A172 (cell line): Measurements from ENCODE around the gene BBX. TPM values are rescaled to one million over a fixed set of nuclear protein-coding genes. Genes with fewer than 3 reads are reported as not detected.

Experiments
- DNase-seq: peaks from one replicate; pipeline ENCODE4 v3.0.0-alpha.2; 2015; ENCODE audit warnings: low spot score
- total RNA-seq: library from RNA; depleted of rRNA; stranded (reverse); fragments of >200 nt; shearing (Covaris generic); gene quantifications from 2 replicates; pipeline ENCODE4 v1.2.3, GENCODE V29; 2014

BBX gene
- total RNA-seq, 1 experiment from 2014 or later: 63.2 TPM

DNA sequence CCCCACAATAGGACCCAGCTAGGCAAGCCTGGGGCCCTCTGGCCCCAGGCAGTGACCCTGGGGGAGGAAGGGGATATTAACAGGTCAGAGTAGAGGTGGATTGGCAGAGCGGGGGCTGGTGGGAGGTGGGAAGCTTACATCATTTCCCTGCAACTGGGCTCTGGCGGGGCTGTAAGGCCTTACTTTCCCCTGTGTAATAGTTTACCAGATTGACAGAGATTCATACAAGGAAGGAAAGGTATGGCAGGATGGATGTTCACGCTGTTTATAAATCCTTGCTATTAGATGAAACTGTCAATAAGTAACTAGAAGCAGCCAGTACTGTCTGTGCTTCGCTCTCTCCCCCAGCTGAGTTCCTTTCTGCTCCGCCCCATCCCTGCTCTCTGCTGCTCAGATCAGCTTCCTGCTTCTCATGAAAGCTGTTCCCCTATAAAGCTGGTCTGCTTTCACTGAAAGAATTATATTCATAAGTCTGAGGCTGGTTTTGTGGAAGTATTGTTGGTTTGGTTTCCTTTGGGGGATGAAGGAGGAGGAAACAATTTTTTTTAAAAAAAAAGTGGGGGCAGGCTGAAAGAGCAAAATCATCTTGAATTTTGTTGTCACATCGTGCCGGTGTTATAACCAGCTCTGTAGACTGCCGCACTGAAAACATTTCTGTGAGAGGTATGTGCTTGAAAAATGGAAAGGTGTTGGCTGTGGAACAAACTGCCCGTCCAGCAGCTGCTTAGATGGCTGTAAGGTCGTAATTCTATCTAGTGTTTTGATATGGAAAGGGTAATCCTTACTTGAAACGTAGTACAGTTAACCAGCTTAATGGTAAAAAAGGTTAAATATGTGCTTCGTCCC, 76.4 kb downstream of the BBX start:
- DNase-seq: peak; percentile 43

DNA sequence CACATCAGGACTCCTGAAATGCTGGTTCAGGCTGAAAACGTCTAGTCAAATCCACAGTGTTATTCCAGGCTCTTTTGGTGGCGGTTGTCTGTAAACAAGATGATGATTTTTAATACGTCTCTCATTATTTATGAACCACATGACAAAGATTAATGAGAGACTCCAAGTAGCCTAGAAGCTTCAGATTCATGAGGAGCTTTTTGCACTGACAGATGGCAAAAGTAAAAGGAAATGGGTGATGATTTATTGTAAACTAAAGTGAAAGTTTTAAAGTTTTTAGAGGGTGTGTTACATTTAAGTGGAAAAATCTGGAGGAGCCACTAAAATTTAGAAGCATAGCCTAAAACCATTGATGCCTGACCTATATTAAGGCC, 77.0 kb downstream of the BBX start:
- peak; percentile 3 for DNase-seq

DNA sequence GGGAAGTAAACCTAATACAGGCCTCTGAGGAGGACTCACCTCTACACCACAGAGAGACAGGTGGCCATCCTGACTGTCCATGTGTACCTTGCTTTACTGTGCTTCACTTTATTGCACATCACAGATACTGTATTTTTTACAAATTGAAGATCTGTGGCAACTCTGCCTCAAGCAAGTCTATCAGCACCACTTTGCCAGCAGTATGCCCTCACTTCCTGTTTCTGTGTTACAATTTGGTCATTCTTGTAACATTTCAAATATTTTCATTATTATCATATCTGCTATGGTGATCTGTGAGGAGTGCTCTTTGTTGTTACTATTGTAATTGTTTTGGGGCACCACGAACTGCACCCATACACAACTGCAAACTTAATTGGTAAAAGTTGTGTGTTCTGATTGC, 78.0 kb downstream of the BBX start:
- no peak for DNase-seq

DNA sequence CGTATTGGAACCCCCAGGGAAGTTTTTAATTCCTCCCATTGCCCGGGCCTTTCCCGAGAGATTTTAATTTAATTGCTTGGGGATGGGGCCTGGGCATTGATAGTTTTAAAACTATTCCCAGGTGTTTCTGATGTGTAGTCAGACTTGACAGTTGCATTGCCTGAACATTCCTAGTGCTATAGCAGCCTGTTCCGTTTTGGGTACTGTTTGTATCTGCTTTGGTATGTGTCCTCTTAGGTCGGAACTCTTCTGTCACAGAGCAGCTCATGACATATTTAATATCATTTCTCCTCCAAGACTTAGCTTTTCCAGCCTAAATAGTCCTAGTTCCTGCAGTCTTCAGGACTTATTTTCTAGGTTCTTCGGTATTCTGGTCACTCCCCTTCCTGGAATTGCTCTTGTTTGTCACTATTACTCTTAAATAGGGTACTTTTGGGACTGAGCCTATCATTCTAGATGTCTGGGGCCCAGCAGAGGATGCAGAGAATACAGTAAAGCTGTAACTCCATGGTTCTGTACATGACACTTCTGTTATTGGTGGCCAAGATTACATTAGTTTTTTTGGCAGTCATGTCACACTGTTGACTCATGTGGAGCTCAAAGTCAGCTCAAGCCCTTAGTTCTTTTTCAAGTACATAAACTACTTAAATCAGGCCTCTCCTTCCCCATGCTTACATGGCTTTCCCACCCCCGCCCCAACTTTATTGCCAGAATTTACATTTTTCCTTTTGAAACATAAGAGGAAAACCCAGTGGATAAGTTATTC, 81.5 kb downstream of the BBX start:
- DNase-seq: no peak

DNA sequence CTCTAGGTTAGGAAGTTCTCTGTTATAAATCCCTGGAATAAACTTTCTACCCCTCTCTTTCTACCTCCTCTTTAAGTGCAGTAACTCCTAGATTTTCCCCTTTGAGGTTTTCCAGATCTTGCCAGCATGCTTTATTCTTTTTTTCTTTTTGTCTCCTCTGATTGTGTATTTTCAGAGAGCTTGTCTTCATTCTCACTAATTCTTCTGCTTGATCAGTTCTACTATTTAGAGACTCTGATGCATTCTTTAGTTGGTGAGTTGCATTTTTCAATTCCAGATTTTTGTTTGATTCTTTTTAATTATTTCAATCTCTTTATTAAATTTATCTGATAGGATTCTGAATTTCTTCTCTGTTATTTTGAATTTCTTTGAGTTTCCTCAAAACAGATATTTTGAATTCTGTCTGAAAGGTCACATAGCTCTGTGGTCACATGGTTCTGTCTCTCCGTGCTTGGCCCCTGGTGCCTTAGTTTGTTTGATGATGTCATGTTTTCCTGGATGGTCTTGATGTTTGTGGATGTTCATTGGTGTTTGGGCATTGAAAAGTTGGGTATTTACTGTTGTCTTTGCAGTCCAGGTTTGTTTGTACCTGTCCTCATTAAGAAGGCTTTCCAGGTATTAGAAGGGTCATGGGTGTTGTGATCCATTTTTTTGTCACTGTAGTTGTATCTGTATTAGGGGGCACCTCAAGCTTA, 89.2 kb downstream of the BBX start:
- no peak for DNase-seq

DNA sequence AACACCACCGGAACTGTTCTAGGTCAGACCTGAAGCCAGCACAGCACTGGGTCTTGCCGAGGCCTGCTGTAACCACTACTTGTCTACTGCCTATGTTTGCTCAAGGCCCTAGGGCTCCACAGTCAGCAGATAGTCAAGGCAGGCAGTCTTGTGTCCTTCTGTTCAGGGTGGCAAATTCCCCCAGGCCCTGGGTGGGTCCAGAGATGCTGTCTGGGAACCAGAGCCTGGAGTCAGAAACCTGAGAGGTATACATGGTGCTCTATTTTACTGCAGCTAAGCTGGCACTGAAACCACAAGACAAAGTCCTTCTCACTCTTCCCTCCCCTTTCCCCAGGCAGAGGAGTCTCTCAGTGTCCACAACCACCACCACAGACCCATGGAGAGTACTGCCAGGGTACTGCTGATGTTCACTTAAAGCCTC, 89.9 kb downstream of the BBX start:
- no peak for DNase-seq

DNA sequence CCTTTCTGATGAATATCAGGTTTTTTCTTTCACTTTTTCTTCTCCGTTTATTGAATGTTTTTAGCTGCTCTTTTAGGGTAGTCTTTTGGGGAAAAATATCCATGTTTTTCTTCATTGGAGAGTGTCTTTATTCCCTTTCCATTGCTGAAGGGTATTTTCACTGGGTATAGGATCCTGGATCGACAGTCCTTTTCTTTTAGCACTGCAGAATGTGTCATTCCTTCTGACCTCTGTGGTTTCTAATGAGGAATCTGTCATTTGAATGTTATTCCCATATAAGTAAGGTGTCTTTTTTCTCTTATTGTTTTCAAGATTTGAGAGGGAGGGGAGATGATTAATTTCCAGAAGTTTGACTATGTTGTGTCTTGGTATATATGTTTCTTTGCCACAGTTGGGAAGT, 96.8 kb downstream of the BBX start:
- DNase-seq: peak; percentile 22

DNA sequence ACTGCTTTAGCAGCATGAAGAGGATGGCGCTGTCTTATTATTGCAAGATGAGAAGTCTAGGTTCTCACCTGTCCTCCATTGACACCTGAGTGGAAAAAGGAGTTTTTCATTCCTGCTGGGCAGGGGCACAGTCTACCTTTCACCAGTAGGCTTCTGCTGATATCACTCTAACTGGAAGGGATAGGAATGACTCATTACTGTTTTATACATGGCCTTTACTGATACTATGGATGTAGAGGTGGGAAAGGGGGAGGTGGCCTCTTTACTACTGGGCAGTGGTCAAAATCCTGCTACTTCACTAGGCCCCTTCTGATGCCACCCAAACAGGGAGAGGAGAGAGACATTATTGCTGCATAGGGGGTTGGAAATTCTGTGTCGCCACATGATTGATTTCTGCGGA, 97.8 kb downstream of the BBX start:
- DNase-seq: no peak

DNA sequence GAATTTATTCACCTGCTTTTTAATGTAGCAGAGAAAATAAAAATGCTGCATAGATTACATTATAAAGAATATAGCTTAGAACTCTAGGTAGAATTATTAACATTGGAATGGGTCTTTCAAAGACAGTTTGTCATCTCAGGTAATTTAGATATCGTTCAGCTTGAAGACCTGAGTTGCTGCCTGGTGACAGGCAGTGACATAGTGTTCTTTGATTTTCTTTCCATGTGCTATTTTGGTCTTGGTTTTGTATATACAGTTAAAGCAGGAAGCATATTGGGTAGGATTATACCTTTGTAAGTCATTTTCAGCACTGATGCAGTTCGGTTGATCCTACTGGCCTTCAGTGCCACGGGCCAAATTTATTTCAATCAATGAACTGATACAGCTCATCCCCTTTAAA, 98.7 kb downstream of the BBX start:
- no peak for DNase-seq

DNA sequence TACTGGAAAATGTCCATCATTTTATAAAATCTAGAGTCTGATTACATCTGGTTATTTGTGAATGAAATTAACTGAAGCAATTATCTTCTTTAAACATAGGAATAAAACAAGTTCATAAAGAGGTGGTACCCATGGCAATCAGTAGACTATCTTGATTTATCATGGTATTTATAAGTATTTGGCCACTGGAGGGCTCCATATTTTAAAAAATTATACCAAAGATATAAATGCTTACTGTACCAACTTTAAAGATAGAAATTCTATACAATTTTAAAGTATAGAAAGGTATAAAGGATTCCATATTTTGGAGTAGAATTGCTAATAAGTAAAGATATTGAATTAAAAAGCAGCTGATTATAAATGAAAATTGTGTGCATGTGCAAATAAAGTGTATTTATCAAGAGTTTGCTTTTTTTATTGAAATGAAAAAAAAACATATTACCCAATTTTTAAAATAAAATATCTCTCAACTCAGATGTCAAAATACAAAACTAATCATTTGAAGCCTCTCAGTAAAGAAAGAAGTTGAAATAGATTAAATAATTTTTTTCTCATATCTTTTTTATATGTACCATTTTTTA, 105.3 kb downstream of the BBX start:
- no peak for DNase-seq

DNA sequence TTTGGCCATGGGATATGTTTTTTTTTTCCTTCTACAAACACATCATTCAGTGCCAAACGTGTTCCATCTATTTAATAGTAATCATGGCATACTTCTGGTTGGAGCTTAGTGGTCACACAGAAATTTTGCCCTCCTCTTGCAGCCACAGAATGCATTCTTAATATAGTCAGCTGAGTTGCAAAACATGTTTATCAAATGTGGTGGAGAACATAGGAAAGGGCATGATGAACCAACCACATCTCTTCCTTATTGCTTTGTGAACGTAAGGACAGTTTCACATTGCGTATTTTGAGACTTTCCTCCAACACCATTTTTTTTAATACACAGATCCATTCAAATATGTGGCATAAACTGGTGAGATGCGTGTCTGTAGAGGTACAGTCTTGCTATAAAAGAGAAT, 106.8 kb downstream of the BBX start:
- no peak for DNase-seq

DNA sequence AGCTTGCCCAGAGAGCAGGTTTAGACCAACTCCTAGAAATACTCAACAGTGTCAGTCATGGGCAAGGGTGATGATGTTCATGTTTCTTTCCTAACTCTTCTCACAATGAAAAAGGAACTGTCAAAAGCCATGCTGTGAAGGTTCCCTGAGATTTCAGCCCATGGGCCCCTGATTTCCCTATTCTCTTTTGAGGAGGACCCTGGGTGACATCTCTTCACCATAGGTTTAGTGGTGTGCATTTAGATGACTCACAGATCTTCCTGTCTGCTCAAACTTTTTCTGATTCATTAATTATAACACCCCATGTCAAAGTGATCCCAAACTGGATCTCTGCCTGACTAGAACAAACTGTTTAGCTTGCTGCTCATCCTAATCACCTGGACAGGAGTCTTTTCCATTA, 108.0 kb downstream of the BBX start:
- no peak for DNase-seq

DNA sequence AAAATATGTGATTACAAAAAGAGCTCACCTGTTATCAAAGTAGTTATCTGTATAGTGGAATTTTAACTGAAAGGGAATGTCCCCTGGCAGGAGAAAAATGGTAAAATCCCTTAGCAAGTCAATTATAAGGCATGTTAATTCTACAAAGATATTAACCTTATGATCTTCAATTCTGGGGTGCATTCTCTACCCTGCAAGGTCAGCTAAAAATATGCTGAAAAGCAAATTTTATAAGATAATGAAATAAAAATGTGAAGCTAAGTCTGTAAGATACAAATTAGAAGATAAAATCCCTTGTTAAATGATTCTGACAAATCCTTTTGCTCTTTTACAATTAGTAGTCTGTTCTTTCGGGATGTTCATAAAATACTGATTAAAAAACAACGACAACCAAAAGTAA, 109.8 kb downstream of the BBX start:
- no peak for DNase-seq

DNA sequence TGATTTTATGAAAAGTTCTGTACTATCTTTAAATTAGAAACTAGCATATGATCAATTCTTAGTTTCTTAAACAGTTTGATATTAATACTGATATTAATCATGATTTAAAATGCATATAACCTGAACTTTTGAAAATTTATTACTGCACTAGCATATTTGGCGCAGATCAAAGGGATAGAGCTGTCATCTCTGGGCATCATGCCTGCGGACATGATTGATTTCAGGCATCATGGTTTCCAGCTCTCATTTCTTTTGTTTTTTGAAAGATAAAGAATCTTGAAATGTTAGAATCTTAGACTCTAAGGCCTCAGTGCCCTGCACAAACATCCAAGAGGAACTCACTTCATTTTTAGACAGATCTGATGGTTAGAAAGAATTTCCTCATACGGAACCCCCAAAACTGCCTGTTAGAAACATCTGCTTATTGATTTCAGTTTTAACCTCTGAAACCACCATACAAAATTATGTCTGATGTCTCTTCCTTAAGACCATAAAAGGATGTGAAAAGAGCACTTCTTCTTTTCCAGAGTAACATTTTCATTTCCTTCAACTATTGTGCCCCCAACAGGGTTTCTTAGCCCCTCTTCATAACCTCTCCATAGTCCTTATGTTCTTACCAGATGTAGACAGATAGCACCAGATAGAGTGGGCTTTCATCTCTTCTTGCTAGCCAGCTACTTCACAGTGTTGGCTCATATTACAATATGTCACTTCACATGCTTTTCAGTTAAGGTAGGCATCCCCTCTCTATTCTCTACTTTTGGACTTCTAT, 110.8 kb downstream of the BBX start:
- no peak for DNase-seq

DNA sequence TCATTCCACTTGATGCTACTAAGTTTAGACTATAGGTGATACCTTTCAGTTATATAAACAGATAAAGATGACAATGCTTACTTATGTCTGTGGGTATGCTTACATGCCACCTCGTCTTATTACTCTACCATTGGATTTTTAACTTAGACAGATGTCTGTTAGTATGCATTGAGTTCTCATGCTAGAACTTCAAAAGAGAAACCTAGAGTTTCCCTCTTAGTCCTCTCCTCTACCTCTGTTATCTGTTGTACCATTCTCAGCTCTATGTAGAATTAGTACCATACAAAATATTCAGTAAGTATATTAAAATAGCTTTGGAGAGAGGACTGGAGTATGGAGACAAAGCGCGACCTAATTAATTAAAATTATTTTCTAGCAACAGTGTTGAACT, 111.3 kb downstream of the BBX start:
- DNase-seq: no peak

DNA sequence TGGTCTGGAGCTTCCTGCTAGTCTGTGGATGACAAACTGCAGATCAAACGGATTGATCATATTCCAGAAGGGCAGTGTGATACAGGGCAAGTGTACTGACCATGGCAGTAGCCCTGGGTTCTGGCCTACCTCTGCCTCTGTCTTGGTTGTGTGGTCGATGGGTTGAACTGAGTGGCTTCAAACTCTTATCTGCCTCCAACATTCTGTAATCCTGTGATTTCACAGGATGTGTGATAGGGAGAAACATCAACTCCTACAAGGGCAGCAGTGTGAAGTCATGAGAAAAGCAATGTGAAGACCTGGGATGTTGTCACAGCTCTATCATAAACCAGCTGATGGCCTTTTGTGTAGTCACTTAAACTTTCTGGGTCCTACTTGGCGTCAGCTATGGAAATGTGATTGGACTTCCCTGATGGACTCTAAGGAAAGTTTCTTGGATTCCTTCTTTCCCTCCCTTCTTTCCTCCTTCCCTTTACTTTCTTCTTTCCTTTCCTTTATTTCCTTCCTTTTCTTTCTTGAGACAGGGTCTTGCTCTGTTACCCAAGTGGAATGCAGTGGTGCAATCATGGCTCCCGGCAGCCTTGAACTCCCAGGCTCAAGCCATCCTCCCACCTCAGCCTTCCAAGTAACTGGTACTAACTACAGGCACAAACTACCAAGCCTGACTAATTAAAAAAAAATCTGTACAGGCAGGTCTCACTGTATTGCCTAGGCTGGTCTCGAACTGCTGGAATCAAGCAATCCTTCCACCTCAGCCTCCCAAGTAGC, 114.8 kb downstream of the BBX start:
- no peak for DNase-seq

DNA sequence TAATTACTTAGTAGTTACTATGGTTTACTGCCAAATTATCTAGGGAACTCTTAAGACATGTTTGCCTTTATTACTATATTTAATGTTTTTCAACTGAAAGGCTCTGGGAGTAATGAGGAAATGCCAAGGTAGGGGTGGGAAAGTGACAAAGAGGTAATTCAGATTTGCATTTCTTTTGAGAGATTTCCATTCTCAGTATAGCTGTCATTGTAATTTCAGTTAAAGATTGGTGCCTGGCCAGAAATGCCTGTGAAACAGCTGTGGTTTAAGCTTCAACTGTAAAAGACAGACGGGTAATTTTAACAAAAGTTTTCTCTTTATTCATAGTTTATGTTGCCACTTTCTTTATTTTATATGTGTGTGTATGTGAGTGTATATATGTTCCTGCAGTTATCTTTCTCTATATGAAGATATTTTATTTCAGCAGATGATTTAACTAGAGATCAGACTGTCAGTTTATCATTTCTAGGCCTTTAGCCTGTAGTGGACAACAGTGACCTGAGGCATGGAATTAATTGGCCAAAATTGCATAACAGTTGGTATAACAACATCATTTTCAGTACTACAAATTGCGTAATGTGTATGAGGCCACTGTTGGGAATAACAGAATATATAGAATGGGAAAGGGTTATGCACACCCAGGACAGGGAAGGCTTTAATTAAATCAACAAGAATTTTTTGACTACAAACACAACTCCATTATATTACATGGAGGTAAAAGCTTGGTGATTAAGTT, 119.0 kb downstream of the BBX start:
- DNase-seq: no peak

DNA sequence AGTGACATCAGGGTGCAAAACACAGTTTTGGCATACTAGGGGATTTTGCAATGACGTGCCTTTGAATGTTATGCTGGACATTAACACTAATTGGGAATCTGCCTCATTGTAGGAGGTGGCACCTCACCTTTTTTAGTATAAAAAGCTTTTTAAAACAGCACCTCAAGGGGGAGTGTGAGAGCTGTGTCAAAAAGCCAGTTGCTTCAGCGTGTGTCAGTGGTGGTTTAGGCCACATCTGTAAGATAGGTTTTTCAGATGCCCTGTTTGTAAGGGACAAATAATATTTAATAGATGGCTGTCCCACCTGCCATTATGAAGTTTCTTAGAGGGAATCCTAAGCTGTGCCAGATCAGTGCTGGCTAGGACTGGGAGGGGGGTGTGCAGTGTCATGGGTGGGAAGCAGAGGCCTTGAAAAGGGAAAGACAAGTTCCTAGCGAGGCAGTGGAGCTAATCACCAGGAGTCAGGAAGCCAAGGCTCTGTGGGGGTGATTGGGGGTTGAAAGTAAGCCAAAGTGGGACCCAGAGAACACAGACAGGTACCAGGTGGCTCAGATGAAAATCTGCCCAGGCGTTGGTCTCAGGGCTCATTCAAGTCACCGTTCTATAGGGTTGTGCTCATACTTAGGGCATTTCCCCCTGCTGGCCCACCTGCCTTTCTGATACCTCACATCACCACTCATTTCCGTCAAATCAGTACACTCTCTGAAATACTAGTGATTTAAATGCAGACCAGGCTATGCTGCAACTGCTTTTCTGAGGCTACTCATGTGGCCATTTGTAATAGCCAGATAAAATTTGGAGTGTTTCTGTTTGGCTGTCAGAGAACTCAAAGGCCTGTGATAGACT, 120.5 kb downstream of the BBX start:
- DNase-seq: no peak

DNA sequence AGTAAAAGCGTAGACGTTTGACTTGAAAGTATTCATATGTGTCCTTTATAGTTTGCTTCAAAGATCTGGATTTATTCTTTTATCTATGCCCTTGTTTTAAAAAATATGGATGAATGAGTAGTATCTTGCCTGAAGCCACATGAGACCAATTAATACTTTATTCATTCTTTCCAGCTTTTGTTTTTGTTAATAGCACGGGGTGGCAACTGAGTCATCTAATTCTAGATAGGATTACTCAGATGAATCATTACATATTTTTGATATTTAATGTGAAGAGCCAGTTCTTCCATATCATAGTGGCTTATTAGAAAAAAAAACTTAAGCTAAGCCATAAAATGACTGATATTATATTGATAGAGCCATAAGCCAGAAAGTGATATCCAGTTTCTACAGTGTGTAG, 121.9 kb downstream of the BBX start:
- DNase-seq: no peak
